HG03469 (cell line): ENCODE results near the gene POLR2A.
"Not testable (repeated sequence)": the region's sequence is repeated elsewhere in the genome, so short reads cannot be mapped to it uniquely, and the experiment has no call there.

Experiments used
- ATAC-seq: cut with Tn5 transposase; IDR thresholded peaks from one replicate; pipeline ENCODE4 v1.9.1; 2021; ENCODE audit warnings: mild to moderate bottlenecking, moderate library complexity, moderate number of reproducible peaks; ENCODE audit not compliant: unreplicated experiment

Gene POLR2A

DNA sequence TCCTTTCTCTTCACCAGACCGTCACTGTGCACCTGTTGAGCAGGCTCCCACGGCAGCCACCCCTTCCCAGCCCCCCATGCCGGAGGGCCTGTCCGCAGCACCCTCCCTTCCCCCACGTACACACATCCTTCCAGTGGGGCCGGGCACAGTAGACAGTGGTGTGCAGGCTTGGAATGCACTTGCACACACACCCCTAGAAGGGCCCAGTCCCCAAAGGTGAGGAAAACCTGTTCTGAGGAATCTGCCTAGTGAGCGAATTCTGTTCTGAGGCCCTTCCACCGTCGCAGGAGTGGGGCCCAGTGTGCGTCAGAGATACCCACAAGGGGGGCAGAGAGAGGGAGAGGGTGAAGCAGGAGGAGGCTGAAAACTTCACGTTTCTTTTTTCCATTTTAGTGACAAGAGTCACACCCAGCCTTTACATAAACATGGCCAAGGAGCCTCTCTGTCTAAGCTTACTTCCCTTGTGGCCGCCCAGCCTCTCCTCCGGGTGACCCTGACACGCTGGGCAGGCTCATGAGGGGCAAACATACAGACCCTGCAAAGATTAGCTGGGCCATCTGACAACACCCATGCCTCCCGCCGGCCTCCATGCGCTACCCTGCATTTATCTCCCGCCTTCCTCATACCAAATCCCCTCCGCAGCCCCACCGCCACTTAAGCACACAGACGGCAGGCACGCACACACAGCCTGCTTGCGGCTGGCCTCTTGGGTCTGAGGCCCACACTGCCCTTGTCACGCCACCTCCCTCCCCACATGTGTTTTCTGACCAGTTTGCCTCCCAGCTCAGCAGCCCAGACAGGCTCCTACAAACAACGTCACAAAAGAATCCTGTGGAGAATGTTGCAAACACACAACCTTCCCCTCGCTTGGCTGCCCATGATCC, 6.5 kb upstream of the POLR2A start:
- ATAC-seq: no peak

GRCh38 chr17:7478276-7479212, 5.6 kb upstream of the POLR2A start:
- ATAC-seq: no peak

DNA sequence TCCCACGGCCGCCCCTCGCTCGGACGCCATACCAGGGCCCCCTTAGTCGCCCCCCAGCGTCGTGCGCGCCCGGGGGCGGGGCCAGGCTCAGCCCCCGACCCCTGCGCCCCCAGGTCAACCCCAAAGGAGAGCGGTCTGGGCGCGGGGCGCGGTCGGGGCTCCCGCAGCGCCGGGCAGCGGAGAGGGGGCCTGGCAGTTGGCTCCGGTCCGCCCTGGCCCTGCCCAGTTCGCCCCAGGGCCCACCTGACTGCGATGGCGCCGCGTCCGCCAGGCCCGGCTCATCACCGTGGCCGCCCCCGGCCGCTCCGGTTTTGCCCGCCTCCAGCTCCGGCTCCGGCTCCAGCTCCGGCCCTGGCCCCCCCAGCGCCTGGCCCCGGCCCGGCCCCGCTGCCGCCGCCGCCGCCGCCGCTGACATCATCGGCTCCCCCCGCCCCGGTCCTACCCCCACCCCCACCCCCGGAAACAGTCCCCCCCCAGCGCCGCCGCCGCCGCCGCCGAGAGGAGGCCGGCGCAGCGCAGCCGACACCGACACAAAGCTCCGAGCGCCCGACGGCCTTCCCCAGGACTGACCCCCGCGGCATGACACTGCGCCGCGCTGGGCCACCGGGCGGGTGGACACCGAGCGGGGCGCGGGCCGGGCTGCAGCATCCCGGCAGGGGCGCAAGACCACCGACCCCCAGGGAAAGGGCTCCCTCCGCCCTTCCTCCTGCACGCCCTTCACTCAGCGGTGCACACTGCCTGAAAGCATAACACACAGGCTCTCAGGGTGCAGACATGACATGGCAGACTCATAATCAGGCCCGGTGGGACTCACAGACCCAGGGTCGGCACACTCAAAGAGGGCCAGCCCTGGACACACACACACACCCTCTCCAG, 4.7 kb upstream of the POLR2A start, which contains the start of gene ZBTB4:
ZBTB4 (minus strand) TSS at position 419 of the 876 bp plus-strand sequence. CDS start 12,830 bp downstream, outside the sequence.
- ATAC-seq: no peak

DNA sequence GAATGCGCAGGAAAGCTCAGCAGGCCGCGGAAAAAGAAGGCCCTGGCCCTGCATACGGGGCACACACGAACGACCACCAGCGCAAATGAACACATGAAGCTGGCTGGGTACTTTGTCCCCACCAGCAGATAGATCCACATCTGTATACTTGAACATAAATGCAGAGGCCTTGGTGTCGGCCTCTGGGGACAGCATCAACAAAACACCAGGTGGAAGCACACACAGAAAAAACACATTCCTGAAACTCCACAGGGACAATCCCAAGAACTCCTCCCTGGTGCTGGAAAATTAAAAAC, 4.1 kb upstream of the POLR2A start:
- no peak for ATAC-seq

DNA sequence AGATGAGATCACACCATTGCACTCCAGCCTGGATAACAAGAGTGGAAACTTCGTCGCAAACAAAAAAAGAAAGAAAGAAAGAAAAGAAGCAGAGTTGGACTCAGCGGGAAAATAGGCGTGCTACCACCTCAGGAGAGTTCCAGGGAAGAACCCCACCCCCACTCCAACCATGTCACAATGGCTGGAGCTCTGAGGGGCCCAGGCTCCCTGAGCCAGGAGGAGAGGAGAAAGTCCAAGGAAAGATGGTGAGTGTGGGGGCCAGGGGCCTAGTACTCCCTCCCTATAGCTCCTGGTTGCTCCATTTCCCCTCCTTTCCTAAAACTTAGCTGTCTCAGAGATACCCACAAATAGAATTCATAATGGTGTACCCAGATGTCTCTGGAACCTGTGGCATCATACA, 2.9 kb upstream of the POLR2A start, which contains the start of gene SLC35G6:
SLC35G6 (plus strand) TSS at position 172 of the 400 bp plus-strand sequence; CDS start at position 243, 71 bp downstream.
- not testable (repeated sequence) for ATAC-seq

DNA sequence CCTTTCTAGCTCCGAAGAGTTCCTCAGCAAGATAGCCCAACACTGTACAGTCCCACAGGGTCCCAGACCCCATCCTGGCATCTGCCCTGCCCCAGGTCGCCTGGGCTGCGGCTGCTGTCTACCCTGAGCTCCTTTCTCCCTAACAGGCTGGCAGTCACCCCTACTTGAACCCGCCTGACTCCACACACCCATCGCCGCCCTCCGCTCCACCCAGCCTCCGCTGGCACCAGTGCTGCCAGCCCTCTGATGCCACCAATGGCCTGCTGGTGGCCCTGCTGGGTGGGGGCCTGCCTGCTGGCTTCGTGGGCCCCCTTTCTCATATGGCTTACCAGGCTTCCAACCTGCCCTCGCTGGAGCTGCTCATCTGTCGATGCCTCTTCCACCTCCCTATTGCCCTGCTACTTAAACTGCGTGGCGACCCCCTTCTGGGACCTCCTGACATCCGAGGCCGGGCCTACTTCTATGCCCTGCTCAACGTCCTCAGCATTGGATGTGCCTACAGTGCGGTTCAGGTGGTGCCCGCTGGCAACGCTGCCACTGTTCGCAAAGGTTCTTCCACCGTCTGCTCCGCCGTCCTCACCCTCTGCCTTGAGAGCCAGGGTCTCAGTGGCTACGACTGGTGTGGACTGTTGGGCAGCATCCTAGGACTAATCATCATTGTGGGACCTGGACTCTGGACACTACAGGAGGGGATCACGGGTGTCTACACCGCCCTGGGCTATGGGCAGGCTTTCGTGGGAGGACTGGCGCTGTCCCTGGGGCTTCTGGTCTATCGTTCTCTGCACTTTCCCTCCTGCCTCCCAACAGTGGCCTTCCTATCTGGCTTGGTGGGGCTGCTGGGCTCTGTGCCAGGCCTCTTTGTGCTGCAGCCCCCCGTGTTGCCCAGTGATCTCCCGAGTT, 2.1 kb upstream of the POLR2A start:
- ATAC-seq: not testable (repeated sequence)

- ATAC-seq: not testable (repeated sequence)
Observed at GRCh38 chr17:7482742-7483088, 1.5 kb upstream of the POLR2A start.

GRCh38 chr17:7483255-7484066, 705 bp upstream of the POLR2A start:
- ATAC-seq: peak; percentile 2

GRCh38 chr17:7484919-7485377, 782 bp downstream of the POLR2A start:
- no peak for ATAC-seq

GRCh38 chr17:7486181-7486580, 2.0 kb downstream of the POLR2A start:
- ATAC-seq: no peak

DNA sequence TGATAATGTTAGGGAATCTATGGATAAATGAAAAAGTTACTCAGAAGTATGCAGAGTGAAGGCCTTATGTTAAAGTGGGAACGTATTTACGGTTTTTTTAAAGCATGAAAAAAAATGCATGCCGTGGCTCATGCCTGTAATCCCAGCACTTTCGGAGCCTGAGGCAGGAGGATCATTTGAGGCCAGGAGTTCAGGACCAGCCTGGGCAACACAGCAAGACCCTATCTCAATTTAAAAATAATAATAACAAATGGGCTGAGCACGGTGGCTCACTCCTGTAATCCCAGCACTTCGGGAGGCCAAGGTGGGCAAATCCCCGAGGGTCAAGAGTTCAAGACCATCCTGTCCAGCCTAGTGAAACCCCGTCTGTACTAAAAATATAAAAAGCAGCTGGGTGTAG, 6.0 kb downstream of the POLR2A start:
- ATAC-seq: no peak

DNA sequence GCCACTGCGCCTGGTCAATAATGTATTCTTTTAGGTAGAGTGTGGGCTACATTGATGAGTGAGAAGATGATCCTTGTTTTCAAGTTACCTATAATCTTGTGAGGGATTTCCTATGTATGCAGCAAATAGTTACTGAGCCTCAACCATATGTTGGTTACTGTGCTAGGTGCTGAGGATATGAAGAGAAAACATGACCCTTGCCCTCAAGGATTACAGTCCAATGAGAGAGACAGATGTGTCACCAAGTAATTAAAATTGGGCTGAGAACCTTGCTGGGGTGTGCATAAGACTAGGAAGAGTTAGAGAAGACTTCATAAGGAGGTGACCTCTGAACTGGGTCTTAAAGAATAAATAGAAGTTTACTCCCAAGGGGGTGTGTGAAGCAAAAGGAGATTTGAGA, 7.4 kb downstream of the POLR2A start:
- no peak for ATAC-seq

- ATAC-seq: no peak
Observed at GRCh38 chr17:7493941-7494340, 9.8 kb downstream of the POLR2A start.

GRCh38 chr17:7495906-7496434, 11.8 kb downstream of the POLR2A start:
- no peak for ATAC-seq

DNA sequence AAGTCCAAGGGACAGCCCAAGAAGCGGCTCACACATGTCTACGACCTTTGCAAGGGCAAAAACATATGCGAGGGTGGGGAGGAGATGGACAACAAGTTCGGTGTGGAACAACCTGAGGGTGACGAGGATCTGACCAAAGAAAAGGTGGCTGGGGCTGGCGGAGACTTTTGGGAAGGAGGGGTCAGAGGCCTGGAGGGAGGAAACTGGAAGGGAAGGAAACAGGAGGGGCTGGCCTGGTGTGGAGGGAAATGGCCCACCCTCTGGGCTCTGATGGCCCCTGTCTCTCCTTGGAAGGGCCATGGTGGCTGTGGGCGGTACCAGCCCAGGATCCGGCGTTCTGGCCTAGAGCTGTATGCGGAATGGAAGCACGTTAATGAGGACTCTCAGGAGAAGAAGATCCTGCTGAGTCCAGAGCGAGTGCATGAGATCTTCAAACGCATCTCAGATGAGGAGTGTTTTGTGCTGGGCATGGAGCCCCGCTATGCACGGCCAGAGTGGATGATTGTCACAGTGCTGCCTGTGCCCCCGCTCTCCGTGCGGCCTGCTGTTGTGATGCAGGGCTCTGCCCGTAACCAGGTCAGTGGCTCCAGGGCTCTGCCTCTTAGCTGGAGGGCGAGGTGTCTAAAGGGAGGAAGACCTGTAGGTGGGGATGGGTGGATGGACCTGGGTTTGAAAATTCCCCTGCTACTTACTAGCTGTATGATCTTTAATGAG, 12.5 kb downstream of the POLR2A start:
- ATAC-seq: no peak

DNA sequence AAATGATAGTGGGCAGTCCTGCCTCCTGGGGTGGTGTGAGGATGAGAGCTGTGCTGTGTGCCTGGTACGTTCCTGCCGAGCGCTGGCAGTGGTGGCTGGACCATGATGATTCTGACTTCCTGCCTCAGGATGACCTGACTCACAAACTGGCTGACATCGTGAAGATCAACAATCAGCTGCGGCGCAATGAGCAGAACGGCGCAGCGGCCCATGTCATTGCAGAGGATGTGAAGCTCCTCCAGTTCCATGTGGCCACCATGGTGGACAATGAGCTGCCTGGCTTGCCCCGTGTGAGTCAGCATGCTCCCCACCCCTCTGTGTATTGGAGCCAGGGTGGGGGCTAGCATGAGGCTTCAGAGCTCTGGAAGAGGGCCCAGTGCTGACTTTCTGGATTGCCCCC, 13.1 kb downstream of the POLR2A start:
- no peak for ATAC-seq

- no peak for ATAC-seq
Observed at GRCh38 chr17:7497636-7498035, 13.5 kb downstream of the POLR2A start.

GRCh38 chr17:7499161-7499560, 15.0 kb downstream of the POLR2A start:
- ATAC-seq: no peak
